Stomach (tissue), 9 donors: Measurements from ENCODE around the gene LIN37. TPM values are rescaled to one million over a fixed set of nuclear protein-coding genes. Genes with fewer than 3 reads are reported as not detected.

Experiments
- DNase-seq, 2 donors: peaks; one replicate each; pipeline versions ENCODE4 v3.0.0 to v3.0.0-alpha.2; 2013 to 2019
- H3K27ac ChIP-seq, 5 donors: fragments of 200-600 bp in 4 of 5; sonication (generic) in 4 of 5; one replicate each; pipeline ENCODE4 v1.5.1; 2013 to 2019; ENCODE audit warnings: mild to moderate bottlenecking in 1 of 5, moderate library complexity in 1 of 5
- H3K27me3 ChIP-seq, 3 donors: fragments of 200-600 bp; sonication (generic); one replicate each; pipeline ENCODE4 v1.5.1; 2017 to 2019; ENCODE audit warnings: mixed run types in 1 of 3
- H3K36me3 ChIP-seq, 4 donors: fragments of 200-600 bp; sonication (generic); 1 replicate in 3 of 4; 2 replicates in 1 of 4; pipeline ENCODE4 v1.5.1; 2016 to 2019
- H3K4me1 ChIP-seq, 4 donors: fragments of 200-600 bp; sonication (generic); one replicate each; pipeline ENCODE4 v1.5.1; 2016 to 2019
- H3K4me3 ChIP-seq, 4 donors: fragments of 200-600 bp; sonication (generic) in 3 of 4; one replicate each; pipeline ENCODE4 v1.5.1; 2016 to 2019; ENCODE audit warnings: mild to moderate bottlenecking in 1 of 4
- H3K9me3 ChIP-seq, 4 donors: fragments of 200-600 bp; sonication (generic); one replicate each; pipeline ENCODE4 v1.5.1; 2016 to 2019
- CTCF ChIP-seq, 7 experiments: fragments of 450-650 bp in 4 of 7; fragments of 200-600 bp in 3 of 7; sonication (generic) in 3 of 7; IDR thresholded peaks; one replicate each; pipeline ENCODE4 v1.5.1; 2016 to 2019; ENCODE audit warnings: antibody characterized with exemption in 7 of 7, control low read depth in 2 of 7, mild to moderate bottlenecking in 1 of 7
- EP300 ChIP-seq: sonication (generic); formaldehyde crosslinking; IDR thresholded peaks from one replicate; pipeline ENCODE4 v1.6.1; 2017; ENCODE audit warnings: antibody characterized with exemption
- POLR2A ChIP-seq, 4 donors: fragments of 450-650 bp; IDR thresholded peaks; one replicate each; pipeline ENCODE4 v1.6.1; 2016; ENCODE audit warnings: antibody characterized with exemption in 4 of 4, control low read depth in 2 of 4, mild to moderate bottlenecking in 1 of 4, moderate library complexity in 1 of 4
- POLR2AphosphoS5 ChIP-seq, 3 donors: sonication (generic); formaldehyde crosslinking; IDR thresholded peaks; one replicate each; pipeline ENCODE4 v1.6.1; 2016; ENCODE audit warnings: antibody characterized with exemption in 3 of 3
- WGBS, 5 donors: extraction: QIAGEN DNeasy Blood & Tissue Kit in 3 of 5; methylation state at CpG; one replicate each; pipeline versions ENCODE4 v1.1.5 to v1.1.7; 2013 to 2018; 5-methylcytosine and 5-hydroxymethylcytosine counted together
- intact Hi-C: fragments of 100-400 bp; cut with DNase I; formaldehyde crosslinking; loops from one replicate; pipeline ENCODE4 v1.15.1; 2023; ENCODE audit warnings: low total_unique reads
- polyA plus RNA-seq, 3 donors: library from polyadenylated mRNA; stranded (reverse); fragments of 200-250 nt; gene quantifications; one replicate each; pipeline ENCODE4 v1.2.3, GENCODE V29; 2013
- total RNA-seq, 5 donors: library from RNA; depleted of rRNA; stranded (reverse); fragments of >200 nt; gene quantifications; one replicate each; pipeline versions ENCODE4 v1.1.0 to v1.2.3, GENCODE V29; 2014 to 2016
- donor health status: healthy with polysubstance abuse.
- donor health status: Bipolar disorder and iron deficiency.
- donor health status: healthy.

The LIN37 gene
- total and polyA plus RNA-seq, 8 donors = 2.3 to 44.9 (median 20.9) TPM

- WGBS, 5 donors = 81 to 86% (median 83%) methylated on average over 30 to 45 of the region's 45 CpGs
- TF ChIP-seq POLR2AphosphoS5 (IDR thresholded peaks at IDR 0.05) (no peak), CTCF (IDR thresholded peaks at IDR 0.05) (no peak), POLR2A (IDR thresholded peaks at IDR 0.05) (no peak), EP300 (no peak)
- H3K4me3 ChIP-seq = no peak overlapping the region
- no peak overlapping the region for H3K27ac ChIP-seq
- peaks cover 5 to 75% (median 61%) of the 10 kb centered on the region in 4 donors for H3K36me3 ChIP-seq
- no peaks in the 10 kb centered on the region for H3K27me3 ChIP-seq
- no peaks in the 10 kb centered on the region for H3K4me1 ChIP-seq
- H3K9me3 ChIP-seq = no peaks in the 10 kb centered on the region
- DNase-seq = no peak
- intact Hi-C loops = no loop called here
Observed at GRCh38 chr19:35784503-35785338, 36.3 kb downstream of the LIN37 start.

- Histone ChIP-seq H3K27ac (no peak overlapping the region), H3K9me3 (no peaks in the 10 kb centered on the region), H3K4me1 (no peaks in the 10 kb centered on the region), H3K4me3 (no peak overlapping the region), H3K36me3 (peaks cover 5 to 70% (median 55%) of the 10 kb centered on the region in 4 donors), H3K27me3 (no peaks in the 10 kb centered on the region)
- 87 to 94% (median 94%) methylated on average over 9 to 10 of the region's 10 CpGs for WGBS, 5 donors
- intact Hi-C loops = no loop called here
- no peak for DNase-seq
- TF ChIP-seq POLR2A (IDR thresholded peaks at IDR 0.05) (no peak), EP300 (no peak), POLR2AphosphoS5 (IDR thresholded peaks at IDR 0.05) (no peak), CTCF (IDR thresholded peaks at IDR 0.05) (no peak)
Observed at GRCh38 chr19:35785339-35785627, 36.9 kb downstream of the LIN37 start.

- intact Hi-C loops = no loop called here
- DNase-seq = no peak
Observed at GRCh38 chr19:35786299-35787160, 38.2 kb downstream of the LIN37 start.

More at GRCh38 chr19:35786299-35787160, 38.2 kb downstream of the LIN37 start:
- Histone ChIP-seq H3K9me3 (no peaks in the 10 kb centered on the region), H3K4me1 (no peaks in the 10 kb centered on the region), H3K4me3 (no peak overlapping the region), H3K36me3 (peaks cover 5 to 57% (median 43%) of the 10 kb centered on the region in 4 donors), H3K27ac (no peak overlapping the region), H3K27me3 (no peaks in the 10 kb centered on the region)
- 80 to 88% (median 82%) methylated on average over 22 to 31 of the region's 31 CpGs for WGBS, 5 donors
- TF ChIP-seq EP300 (no peak), CTCF (IDR thresholded peaks at IDR 0.05) (no peak), POLR2AphosphoS5 (IDR thresholded peaks at IDR 0.05) (no peak), POLR2A (IDR thresholded peaks at IDR 0.05) (no peak)
